Liver (tissue), 9 donors: Measurements from ENCODE around the gene NFIX. TPM values are rescaled to one million over a fixed set of nuclear protein-coding genes. Genes with fewer than 3 reads are reported as not detected.

Experiments used
- DNase-seq: peaks from one replicate; pipeline ENCODE4 v3.0.0-alpha.2; 2017; ENCODE audit warnings: low spot score
- H3K27ac ChIP-seq, 2 donors: one replicate each; pipeline ENCODE4 v1.7.0; 2013; ENCODE audit warnings: inconsistent platforms in 2 of 2, low read length in 2 of 2, control low read depth in 1 of 2, low read depth in 1 of 2, mild to moderate bottlenecking in 1 of 2
- H3K27me3 ChIP-seq, 4 donors: one replicate each; pipeline versions ENCODE4 v1.6.1 to v1.7.0; 2013; ENCODE audit warnings: low read length in 3 of 4, inconsistent platforms in 1 of 4, mild to moderate bottlenecking in 1 of 4, moderate library complexity in 1 of 4; ENCODE audit not compliant: control insufficient read depth in 4 of 4, insufficient read depth in 4 of 4
- H3K36me3 ChIP-seq, 4 donors: one replicate each; pipeline versions ENCODE4 v1.6.1 to v1.7.0; 2013; ENCODE audit warnings: low read length in 3 of 4, mild to moderate bottlenecking in 3 of 4, low read depth in 1 of 4, moderate library complexity in 1 of 4; ENCODE audit not compliant: control insufficient read depth in 4 of 4, insufficient read depth in 3 of 4
- H3K4me1 ChIP-seq, 4 donors: one replicate each; pipeline versions ENCODE4 v1.6.1 to v1.7.0; 2013; ENCODE audit warnings: low read length in 3 of 4, mild to moderate bottlenecking in 3 of 4, moderate library complexity in 1 of 4; ENCODE audit not compliant: control insufficient read depth in 4 of 4, insufficient read depth in 4 of 4
- H3K4me3 ChIP-seq, 3 donors: one replicate each; pipeline versions ENCODE4 v1.6.1 to v1.7.0; 2013; ENCODE audit warnings: low read length in 3 of 3, control low read depth in 1 of 3, low read depth in 1 of 3, mild to moderate bottlenecking in 1 of 3
- H3K9ac ChIP-seq, 2 donors: one replicate each; pipeline ENCODE4 v1.7.0; 2013; ENCODE audit warnings: low read length in 2 of 2, mild to moderate bottlenecking in 2 of 2, moderate library complexity in 2 of 2, control low read depth in 1 of 2, low read depth in 1 of 2
- H3K9me3 ChIP-seq, 4 donors: one replicate each; pipeline versions ENCODE4 v1.6.1 to v1.7.0; 2013; ENCODE audit warnings: low read length in 3 of 4; ENCODE audit not compliant: control insufficient read depth in 4 of 4
- ATF3 ChIP-seq: IDR thresholded peaks from 2 replicates; pipeline ENCODE4 v1.6.1; 2016; ENCODE audit warnings: antibody characterized with exemption
- FOXA1 ChIP-seq: IDR thresholded peaks from 2 replicates; pipeline ENCODE4 v1.6.1; 2016; ENCODE audit warnings: antibody characterized with exemption
- HNF4A ChIP-seq, 2 donors: conservative IDR thresholded peaks; 2 replicates each; pipeline ENCODE4 v1.6.1; 2016; ENCODE audit warnings: antibody characterized with exemption in 2 of 2, mild to moderate bottlenecking in 2 of 2
- HNF4G ChIP-seq: IDR thresholded peaks from 2 replicates; pipeline ENCODE4 v1.6.1; 2016; ENCODE audit warnings: antibody characterized with exemption
- RAD21 ChIP-seq, 2 donors: IDR thresholded peaks; 2 replicates each; pipeline ENCODE4 v1.6.1; 2016; ENCODE audit warnings: antibody characterized with exemption in 2 of 2, mild to moderate bottlenecking in 2 of 2
- REST ChIP-seq: IDR thresholded peaks from 2 replicates; pipeline ENCODE4 v1.6.1; 2016; ENCODE audit warnings: antibody characterized with exemption, mild to moderate bottlenecking
- RXRA ChIP-seq, 2 donors: IDR thresholded peaks; 2 replicates each; pipeline ENCODE4 v1.6.1; 2017 to 2018; ENCODE audit warnings: antibody characterized with exemption in 2 of 2, mild to moderate bottlenecking in 1 of 2
- WGBS: extraction: QIAGEN DNeasy Blood & Tissue Kit; methylation state at CpG from one replicate; pipeline ENCODE4 v1.1.7; 2013; 5-methylcytosine and 5-hydroxymethylcytosine counted together
- polyA plus RNA-seq, 2 donors: library from polyadenylated mRNA; stranded (reverse) in 1 of 2; unstranded in 1 of 2; fragments of 200-250 nt in 1 of 2; fragments of >200 nt in 1 of 2; fragmentation: Nextera tagmentation in 1 of 2; extraction: Ambion mirVana in 1 of 2; gene quantifications; one replicate each; pipeline versions ENCODE4 v1.2.1 to v1.2.3, GENCODE V29; 2013 to 2015
- total RNA-seq, 2 donors: library from RNA; depleted of rRNA; stranded (reverse); fragments of >200 nt; gene quantifications; one replicate each; pipeline ENCODE4 v1.2.3, GENCODE V29; 2014
- TF ChIP-seq, protein P1 (sequence below): IDR thresholded peaks from 2 replicates; pipeline ENCODE4 v1.6.1; 2016; ENCODE audit warnings: antibody characterized with exemption
- donor health status: healthy.
- donor health status: healthy.
- donor health status: healthy.
- donor health status: healthy.
- donor health status: healthy.

NFIX gene
- total and polyA plus RNA-seq, 4 donors = 3.3 to 18.4 (median 12.6) TPM

DNA sequence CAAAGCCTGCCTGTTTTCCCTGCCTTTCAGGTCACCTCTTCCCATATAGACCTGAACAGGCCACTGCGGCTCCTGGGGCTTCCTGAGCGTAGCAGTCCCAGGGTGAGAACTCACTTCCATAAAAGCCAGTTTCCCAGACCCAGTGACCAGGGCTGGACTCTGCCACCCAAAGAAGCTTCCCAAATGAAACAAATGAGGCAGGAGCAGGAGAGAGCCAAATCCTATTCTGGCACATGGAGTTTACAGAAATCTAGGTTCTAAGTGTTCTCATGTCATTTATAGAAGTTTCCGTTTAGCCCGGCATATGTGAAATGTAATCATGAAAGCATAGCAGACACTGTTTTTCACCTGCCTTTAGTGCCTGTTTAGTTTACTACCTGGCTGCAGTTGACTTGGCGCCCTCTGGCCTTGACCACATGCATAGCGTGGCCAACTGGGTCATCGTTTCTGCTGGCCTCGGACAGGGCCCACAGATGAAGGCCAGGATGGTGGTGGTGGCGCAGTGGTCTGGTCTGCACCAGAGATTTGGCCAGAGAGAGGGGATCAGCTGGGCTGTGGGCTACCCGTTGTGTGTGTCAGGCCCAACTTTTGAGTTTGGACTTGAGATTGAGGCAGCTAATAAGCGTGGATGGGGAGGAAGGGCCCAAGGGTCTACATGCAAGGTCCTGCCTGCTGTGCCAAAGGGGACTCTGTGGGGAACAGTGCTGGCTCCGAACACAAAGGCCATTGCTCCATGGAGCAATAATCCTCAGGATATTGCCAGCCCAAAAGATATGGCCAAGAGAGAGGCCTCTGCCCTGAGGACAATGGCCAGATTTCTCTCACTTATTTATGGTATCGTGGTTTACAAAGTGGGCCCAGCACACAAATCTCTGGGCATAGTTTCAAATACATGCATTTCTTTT is 43.3 kb downstream of the NFIX start (continued):
- TF ChIP-seq FOXA1 = no peak
- TF ChIP-seq RAD21 (IDR thresholded peaks at IDR 0.05) = peak; percentile 12 to 64
- peak in 1 of 2 donors; percentile 20 for TF ChIP-seq HNF4A (conservative IDR thresholded peaks at IDR 0.05)
- TF ChIP-seq HNF4G = no peak

- Histone ChIP-seq H3K36me3 (no peaks in the 10 kb centered on the region), H3K4me1 (peaks cover 3 to 38% (median 35%) of the 10 kb centered on the region in 4 donors), H3K9ac (no peak overlapping the region), H3K9me3 (no peaks in the 10 kb centered on the region), H3K27ac (no peak overlapping the region), H3K4me3 (no peak overlapping the region), H3K27me3 (no peaks in the 10 kb centered on the region)
- no peak for DNase-seq
- TF ChIP-seq RXRA (IDR thresholded peaks at IDR 0.05) = no peak
- no peak for TF ChIP-seq HNF4G
- no peak for TF ChIP-seq ATF3
- 83% methylated on average over 8 of the region's 8 CpGs for WGBS
These were observed 44.0 kb downstream of the NFIX start for GRCh38 chr19:13039211-13039789.

DNA sequence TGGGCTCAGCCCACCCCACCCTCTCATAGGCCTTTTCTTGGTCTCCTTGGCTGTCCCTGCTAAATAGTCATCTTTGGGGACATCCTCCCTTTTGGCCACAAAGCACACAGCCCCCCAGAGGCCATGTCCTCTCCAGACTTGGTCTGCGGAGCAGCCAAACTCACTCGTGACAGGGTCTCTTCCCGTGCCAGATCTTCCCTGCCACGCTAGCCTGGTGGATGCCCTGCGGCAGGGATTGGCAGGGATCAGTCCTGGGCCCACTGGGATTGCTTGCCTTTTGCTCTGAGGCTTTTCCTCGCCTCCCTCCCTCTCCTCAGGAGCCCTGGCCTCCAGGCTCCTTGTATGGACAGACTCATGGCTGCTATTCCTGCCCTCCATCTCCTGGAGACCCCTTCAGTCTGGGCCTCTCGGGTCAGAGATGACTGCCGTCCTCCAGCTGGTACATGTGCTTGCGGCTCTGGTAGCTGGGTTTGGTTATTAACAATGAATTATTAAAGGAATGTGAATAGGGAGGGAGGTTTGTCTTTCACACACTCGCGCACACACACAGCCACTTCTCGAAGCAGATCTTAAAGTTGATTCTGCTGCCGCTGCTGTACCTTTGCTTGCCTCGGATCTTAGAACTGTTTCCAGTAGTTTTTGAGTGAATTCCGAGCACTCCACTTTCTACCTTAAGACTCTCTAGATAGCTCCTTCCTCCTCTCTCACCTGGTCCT is 45.1 kb downstream of the NFIX start:
- TF ChIP-seq RXRA (IDR thresholded peaks at IDR 0.05) (no peak), REST (no peak), ATF3 (no peak)
- TF ChIP-seq, protein P1, sequence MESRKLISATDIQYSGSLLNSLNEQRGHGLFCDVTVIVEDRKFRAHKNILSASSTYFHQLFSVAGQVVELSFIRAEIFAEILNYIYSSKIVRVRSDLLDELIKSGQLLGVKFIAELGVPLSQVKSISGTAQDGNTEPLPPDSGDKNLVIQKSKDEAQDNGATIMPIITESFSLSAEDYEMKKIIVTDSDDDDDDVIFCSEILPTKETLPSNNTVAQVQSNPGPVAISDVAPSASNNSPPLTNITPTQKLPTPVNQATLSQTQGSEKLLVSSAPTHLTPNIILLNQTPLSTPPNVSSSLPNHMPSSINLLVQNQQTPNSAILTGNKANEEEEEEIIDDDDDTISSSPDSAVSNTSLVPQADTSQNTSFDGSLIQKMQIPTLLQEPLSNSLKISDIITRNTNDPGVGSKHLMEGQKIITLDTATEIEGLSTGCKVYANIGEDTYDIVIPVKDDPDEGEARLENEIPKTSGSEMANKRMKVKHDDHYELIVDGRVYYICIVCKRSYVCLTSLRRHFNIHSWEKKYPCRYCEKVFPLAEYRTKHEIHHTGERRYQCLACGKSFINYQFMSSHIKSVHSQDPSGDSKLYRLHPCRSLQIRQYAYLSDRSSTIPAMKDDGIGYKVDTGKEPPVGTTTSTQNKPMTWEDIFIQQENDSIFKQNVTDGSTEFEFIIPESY = no peak
- no peak overlapping the region for H3K27ac ChIP-seq
- H3K4me1 ChIP-seq = peaks cover 3 to 38% (median 35%) of the 10 kb centered on the region in 4 donors
- 88% methylated on average over 15 of the region's 15 CpGs for WGBS
- H3K9me3 ChIP-seq = no peaks in the 10 kb centered on the region
- peaks cover 0 to under 1% (median 0%) of the 10 kb centered on the region in 4 donors for H3K36me3 ChIP-seq
- H3K27me3 ChIP-seq = no peaks in the 10 kb centered on the region
- H3K9ac ChIP-seq = no peak overlapping the region
- no peak for DNase-seq
- H3K4me3 ChIP-seq = no peak overlapping the region
